Skin epidermis (tissue), 12 donors: Measurements from ENCODE around the gene YES1.
"Not testable (repeated sequence)": the region's sequence is repeated elsewhere in the genome, so short reads cannot be mapped to it uniquely, and the experiment has no call there.

Source experiments
- H3K27ac ChIP-seq, 21 experiments: fragments of 200-600 bp; sonication (generic) in 11 of 21; one replicate each; pipeline ENCODE4 v1.5.0; 2020; ENCODE audit warnings: mild to moderate bottlenecking in 3 of 21, inconsistent platforms in 2 of 21, moderate library complexity in 2 of 21
- H3K4me3 ChIP-seq, 7 experiments: fragments of 200-600 bp; sonication (generic) in 2 of 7; one replicate each; pipeline ENCODE4 v1.5.0; 2020; ENCODE audit warnings: inconsistent platforms in 2 of 7, mild to moderate bottlenecking in 2 of 7, moderate library complexity in 1 of 7

YES1 gene

DNA sequence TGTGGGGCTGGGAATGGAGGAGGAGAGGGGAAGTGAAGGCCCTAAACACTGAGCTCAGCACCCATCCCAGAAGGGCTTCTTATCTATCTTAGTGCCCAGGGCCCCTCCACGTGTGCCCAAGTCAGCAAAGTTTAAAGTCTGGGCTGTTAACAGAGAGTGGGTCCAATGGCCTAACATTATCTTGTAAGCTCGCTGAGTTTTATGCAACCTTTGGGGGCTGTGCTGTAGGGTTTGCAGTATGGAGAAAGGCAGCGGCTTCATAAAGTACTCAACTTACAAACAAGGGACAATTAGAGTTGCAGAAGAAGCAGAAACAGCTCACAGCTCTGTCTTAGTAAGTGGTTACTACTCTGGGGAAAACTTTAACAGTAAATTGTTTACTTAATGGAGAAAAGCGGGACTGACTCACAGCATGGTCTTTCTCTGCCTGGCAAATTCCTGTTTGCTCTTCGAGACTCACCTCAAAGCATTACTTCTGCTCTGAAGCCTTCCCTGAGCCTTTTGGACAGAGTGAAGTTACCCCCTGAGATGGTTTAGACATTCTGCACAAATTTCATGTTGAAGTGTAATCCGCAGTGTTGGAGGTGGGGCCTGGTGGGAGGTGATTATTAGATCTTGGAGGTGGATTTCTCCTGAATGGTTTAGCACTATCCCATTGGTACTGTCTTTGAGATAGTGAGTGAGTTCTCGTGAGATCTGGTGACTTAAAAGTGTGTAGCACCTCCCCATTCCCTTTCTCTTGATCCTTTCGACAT, 108.7 kb downstream of the YES1 start:
- H3K4me3 ChIP-seq, result no peak overlapping the region
- peak overlapping the region in 10 of 21 experiments; percentile 3 to 62 (median 25) for H3K27ac ChIP-seq

GRCh38 chr18:697800-698199, 114.2 kb downstream of the YES1 start:
- H3K27ac ChIP-seq, result no peak overlapping the region
- no peak overlapping the region for H3K4me3 ChIP-seq

DNA sequence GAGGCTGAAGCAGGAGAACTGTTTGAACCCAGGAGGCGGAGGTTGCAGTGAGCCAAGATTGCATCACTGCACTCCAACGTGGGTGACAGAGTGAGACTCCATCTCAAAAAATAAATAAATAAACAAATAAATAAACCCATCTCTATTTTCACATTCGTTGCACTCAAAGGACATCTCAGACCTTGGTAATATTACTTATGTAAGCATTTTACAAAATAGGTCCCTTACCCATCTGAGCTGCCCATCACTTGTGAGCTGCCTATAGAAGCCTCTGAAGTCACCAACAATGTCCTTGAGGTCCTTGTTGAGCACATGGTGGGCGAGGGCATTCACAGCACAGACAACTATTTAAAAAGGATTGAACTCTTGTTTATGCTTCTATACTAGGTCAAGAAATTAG, 115.0 kb downstream of the YES1 start:
- Histone ChIP-seq H3K4me3 (no peak overlapping the region), H3K27ac (no peak overlapping the region)

DNA sequence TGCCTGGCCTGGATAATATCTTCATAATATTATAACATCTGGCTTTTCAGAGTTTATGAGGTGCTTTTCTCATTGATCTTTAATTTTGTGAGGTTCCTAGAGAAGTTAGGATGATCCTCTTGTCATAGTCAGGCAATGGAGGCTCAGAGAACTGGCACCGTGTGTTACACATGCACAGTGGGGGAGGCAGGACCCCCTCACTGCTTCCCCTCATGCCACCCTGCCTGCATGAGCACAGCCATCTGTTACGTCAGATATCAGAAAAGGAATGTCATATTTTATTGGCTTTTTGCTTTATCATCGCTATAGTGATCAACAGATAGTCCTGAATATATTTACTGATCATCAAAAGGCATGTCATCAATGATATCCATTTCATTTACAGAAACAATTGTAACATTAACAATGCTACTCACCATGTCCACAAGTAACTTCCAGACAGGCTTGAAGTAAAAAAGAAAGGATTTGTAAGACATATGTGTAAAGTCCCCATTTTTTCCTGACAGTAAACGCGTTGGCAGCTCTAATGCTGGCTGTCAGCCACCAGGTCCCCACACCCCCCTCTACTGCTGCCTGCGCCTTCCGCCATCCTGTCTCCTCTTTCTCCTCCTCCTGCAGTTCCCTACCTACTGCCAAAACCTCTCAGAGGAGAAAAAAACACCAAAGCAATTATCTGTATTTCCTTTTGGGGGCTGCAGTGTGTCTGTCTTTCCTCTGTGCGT, 118.4 kb downstream of the YES1 start:
- H3K4me3 ChIP-seq, result no peak overlapping the region
- no peak overlapping the region for H3K27ac ChIP-seq

DNA sequence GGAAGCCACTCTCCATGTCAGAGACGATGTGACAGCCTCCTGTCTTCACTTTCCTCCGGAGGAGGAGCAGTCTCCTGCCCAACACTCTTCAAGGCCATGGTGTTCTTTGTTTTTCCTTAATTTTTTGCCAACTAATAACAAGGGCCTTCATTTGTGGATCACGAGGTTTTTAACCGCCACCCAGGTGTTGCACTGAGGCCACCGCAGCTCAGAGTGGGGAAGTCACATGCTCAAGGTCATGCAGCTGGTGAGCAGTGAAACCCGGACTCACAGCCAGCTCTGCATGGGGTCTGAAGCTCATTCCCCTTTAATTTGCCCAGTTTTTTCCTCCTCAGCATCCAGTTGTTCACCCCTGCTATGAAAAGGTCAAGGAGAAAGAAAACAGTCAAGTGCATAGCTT, 119.2 kb downstream of the YES1 start:
- H3K27ac ChIP-seq, result no peak overlapping the region

GRCh38 chr18:688323-688722, 123.7 kb downstream of the YES1 start:
- H3K27ac ChIP-seq, result no peak overlapping the region
- H3K4me3 ChIP-seq, result no peak overlapping the region

More for the DNA sequence above, 119.2 kb downstream of the YES1 start:
- H3K4me3 ChIP-seq, result no peak overlapping the region

DNA sequence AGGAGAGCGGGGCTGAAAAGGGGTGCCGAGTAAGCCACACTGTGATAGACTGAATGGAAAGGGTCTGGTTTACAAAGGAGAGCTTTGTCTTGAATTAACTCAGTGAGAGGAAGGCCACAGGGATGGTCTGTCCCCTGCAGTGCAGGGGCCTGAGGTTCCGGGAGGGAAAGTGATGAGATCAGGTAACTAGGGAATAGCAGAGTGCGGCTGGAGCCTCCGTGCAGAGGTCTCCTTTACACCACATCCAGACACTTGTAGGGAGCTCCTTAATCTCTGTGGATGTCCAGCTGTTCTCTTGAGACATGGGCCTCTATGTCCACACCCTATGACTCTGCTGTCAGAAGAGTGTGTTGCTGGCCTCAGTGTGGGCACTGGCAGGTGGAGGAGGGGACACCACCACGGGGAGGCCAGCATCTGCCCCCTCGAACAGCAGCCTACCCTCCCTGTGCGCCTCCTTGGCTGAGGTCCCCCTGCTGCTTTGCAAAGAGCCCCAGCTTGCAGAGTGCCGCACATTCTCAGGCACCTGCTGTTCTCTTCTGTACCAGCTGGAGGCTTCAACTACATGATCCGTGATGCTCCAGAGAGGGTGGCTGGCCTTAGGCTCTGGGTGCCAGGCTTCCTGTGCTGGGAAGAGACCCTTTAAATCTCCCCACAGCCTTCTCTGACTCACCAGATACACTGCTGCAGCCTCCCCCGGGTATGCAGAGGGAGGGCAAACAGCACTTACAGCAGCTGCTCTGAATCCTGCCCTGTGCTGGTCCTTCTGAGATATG, 125.5 kb downstream of the YES1 start:
- Histone ChIP-seq H3K4me3 (no peak overlapping the region), H3K27ac (no peak overlapping the region)

GRCh38 chr18:685438-685837, 126.6 kb downstream of the YES1 start:
- Histone ChIP-seq H3K4me3 (no peak overlapping the region), H3K27ac (no peak overlapping the region)

- no peak overlapping the region for H3K4me3 ChIP-seq
- no peak overlapping the region for H3K27ac ChIP-seq
These were observed 128.5 kb downstream of the YES1 start for GRCh38 chr18:683531-683930.

DNA sequence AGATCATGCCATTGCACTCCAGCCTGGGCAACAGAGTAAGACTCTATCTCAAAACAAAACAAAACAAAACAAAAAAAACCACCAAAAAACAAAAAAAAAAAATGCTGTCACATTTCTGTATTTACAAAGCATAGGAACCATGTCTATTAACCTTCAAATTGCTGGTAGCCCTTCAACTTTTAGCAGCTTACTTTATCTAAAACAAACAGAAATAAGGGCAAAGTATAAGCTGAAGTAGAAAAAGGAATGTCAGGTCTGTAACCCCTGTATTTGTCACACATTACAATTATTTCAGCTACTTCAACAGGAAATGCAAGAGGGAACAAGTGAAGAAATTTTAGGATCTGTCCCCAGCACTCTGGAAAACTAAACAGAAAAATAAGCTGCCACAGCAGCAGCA, 129.2 kb downstream of the YES1 start:
- H3K27ac ChIP-seq, result no peak overlapping the region
- H3K4me3 ChIP-seq, result no peak overlapping the region

DNA sequence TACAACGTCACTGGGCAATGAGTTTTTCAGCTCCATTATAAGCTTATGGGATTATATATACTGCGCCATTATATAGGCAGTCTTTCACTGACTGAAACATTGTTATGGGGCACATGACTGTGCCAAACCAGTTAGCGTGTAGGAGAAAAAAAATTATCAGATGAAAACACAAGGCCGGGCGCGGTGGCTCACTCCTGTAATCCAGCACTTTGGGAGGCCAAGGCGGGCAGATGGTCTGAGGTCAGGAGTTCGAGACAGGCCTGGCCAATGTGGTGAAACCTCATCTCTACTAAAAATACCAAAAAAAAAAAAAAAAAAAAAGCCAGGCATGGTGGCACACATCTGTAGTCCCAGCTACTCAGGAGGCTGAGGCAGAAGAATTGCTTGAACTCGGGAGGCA, 129.6 kb downstream of the YES1 start:
- H3K4me3 ChIP-seq, H3K27ac ChIP-seq: not testable (repeated sequence)

DNA sequence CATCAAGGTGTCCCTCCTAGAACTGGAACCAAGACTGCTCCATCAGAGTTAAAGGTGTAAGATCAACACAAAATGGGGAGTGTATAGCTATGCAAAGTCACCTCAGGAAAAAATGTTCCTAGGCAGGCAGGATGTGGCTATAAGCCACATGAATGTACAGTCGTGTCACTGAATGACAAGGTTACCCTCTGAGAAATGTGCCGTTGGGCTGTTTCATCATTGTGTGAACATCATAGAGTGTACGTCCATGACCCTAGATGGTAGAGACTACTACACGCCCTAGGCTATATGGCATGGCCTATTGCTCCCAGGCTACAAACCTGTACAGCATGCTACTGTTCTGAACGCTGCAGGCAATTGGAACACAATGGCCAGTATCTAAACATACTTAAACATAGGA, 130.1 kb downstream of the YES1 start:
- Histone ChIP-seq H3K27ac (peak overlapping the region in 1 of 21 experiments; percentile 29), H3K4me3 (no peak overlapping the region)

DNA sequence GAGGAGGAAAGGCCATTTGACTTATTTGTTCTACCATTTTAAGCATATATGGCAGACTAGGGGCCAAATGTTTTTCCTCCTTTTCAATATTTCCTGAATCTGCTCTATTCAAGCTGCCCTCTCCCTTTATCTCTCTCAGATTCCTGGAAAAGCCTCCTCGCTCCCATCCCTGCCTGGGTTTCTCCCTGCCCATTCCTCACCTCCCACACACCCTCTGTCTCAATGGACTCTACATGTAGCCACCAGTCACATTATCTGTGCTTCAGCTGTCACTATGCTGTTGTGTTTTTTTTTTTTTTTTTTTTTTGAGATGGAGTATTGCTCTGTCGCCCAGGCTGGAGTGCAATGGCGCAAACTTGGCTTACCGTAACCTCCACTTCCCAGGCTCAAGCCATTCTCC, 131.7 kb downstream of the YES1 start:
- H3K27ac ChIP-seq, result no peak overlapping the region
- no peak overlapping the region for H3K4me3 ChIP-seq

DNA sequence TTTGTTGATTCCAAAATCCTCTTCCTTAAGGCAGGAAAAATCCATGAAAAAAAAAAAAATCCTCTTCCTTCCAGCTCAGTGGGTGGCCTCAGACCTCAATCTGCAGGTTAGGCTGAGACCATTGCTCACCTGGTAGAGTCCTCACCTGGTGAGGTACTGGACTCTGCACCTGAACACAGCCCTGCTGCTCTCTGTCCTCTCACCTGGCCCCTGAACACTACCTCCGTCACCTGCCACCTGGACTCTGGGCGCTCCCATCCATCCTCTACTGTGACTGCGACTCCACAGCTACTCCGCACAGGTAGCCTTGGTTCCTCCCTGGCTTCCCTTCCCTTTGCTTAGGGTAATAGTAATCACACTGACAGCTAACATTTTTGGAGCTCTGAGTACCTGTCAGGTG, 132.5 kb downstream of the YES1 start:
- Histone ChIP-seq H3K4me3 (no peak overlapping the region), H3K27ac (no peak overlapping the region)

- no peak overlapping the region for H3K27ac ChIP-seq
These were observed 133.4 kb downstream of the YES1 start for GRCh38 chr18:678482-679182.

DNA sequence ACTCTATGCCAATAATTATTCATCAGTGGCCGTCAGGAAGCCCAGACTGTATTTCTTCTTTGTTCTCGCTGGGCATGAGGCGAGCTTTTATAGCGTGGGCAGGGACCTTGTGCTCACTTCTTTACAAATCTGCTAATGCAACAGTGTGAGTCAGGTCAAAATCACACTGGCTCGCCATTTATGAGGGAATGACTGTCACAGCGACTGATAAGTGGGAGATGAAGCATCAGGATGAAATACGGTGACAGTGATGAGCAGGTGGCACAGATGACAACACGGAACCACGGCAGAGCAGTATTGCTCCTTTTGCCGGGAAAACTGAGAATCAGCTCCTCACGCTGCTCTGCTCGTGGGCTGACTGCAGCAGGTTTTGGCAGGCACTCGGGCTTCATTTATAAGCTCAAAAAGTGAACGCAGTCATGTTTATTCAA, 134.1 kb downstream of the YES1 start:
- H3K4me3 ChIP-seq, result no peak overlapping the region
- no peak overlapping the region for H3K27ac ChIP-seq

More at GRCh38 chr18:678482-679182, 133.4 kb downstream of the YES1 start:
- no peak overlapping the region for H3K4me3 ChIP-seq

- Histone ChIP-seq H3K27ac (no peak overlapping the region), H3K4me3 (no peak overlapping the region)
These were observed 134.9 kb downstream of the YES1 start for GRCh38 chr18:677145-677544.

DNA sequence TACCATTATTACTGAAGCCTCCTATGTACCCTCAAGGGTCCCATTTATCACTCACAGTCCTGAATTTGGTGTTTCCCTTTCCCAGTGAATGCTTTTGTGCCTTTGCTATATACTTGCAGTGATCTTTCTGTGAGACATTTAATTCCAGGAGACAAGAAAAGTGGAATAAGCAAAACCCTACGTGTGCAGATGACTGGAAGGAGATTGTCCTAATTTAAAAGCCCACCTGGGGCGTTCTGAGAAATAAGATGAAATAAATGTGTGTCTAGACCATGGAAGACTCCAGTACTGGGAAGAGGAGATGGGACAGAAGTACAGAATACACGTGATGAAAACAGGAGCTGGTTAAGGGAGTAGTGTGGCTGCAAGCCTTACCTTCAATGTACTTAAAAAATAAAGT, 135.3 kb downstream of the YES1 start:
- Histone ChIP-seq H3K4me3 (no peak overlapping the region), H3K27ac (no peak overlapping the region)

DNA sequence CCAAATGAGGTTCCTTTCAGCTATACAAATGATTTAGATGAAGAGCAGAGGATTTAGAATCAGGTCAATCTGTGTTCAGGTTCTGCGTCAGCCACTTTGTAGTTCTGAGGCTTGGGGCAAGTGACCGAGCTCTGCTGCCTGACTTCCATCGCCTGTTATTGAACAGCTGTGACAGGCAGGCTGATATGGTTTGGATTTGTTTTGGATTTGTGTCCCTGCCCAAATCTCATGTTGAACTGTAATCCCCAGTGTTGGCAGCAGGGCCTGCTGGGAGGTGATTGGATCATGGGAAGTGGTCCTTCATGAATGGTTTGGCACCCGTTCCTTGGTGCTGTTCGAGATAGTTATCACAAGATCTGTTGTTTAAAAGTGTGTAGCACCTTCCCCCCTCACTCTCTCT, 136.0 kb downstream of the YES1 start:
- H3K27ac ChIP-seq, result no peak overlapping the region
- no peak overlapping the region for H3K4me3 ChIP-seq

DNA sequence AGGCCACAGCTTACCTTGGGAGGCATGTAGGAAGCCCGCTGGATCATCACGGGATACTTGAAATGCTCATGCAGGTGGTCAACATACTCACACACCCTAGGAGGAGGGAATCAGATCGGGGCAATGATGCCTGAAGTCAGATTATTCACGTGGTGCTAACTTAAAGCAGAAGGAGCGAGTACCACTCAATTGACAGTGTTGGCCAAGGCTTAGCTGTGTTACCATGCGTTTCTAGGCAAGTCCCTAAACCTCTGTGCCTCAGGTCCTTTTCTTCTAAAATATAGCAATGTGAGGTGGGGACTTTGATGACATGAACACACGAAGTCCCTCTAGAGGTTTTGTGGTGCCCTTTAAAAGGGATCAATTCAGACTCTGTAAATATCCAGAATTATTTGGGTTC, 136.7 kb downstream of the YES1 start:
- no peak overlapping the region for H3K27ac ChIP-seq
- H3K4me3 ChIP-seq, result no peak overlapping the region
